PC-9 (cell line): ENCODE measurements around the gene ING2. TPM values are rescaled to one million over a fixed set of nuclear protein-coding genes. Genes with fewer than 3 reads are reported as not detected.
A peak's percentile ranks its signal among the peaks of the same experiment; 100 is the strongest.
"Not testable (repeated sequence)": the region's sequence is repeated elsewhere in the genome, so short reads cannot be mapped to it uniquely, and the experiment has no call there.

ENCODE experiments used
- BruUV-seq: library from RNA; stranded (reverse); fragments of 400-500 nt; replicated peaks from 2 replicates; lab custom pipeline; 2021; lab: Mats Ljungman, UMichigan
- CTCF ChIA-PET: fragments of 300-600 bp; sonication (Branson Sonifier 250); formaldehyde crosslinking; loops from one replicate; lab custom pipeline; 2022; ENCODE audit warnings: antibody characterized with exemption; lab: Charles Lee
- POLR2A ChIA-PET: fragments of 300-600 bp; sonication (Branson Sonifier 250); formaldehyde crosslinking; loops from one replicate; lab custom pipeline; 2022; ENCODE audit warnings: antibody characterized with exemption; ENCODE audit not compliant: unreplicated experiment; lab: Charles Lee
- DNase-seq, 2 experiments: peaks; one replicate each; pipeline versions ENCODE4 v3.0.0 to v3.0.0-alpha.2; 2015 to 2022; ENCODE audit warnings: mixed read lengths in 1 of 2
- H2AFZ ChIP-seq: fragments of 200-600 bp; sonication (generic); 2 replicates; pipeline ENCODE4 v1.8.1; 2017; ENCODE audit warnings: antibody characterized with exemption
- H3F3A ChIP-seq: fragments of 200-600 bp; sonication (generic); 2 replicates; pipeline ENCODE4 v1.8.1; 2017; ENCODE audit warnings: antibody characterized with exemption, mild to moderate bottlenecking, low read depth; ENCODE audit not compliant: insufficient read depth
- H3K27ac ChIP-seq: fragments of 200-600 bp; sonication (generic); 2 replicates; pipeline ENCODE4 v1.6.1; 2016; ENCODE audit warnings: mixed run types
- H3K27me3 ChIP-seq: fragments of 200-600 bp; sonication (generic); 2 replicates; pipeline ENCODE4 v1.6.1; 2016; ENCODE audit warnings: low read depth, mixed run types; ENCODE audit not compliant: insufficient read depth
- H3K36me3 ChIP-seq: fragments of 200-600 bp; sonication (generic); 2 replicates; pipeline ENCODE4 v1.6.1; 2016; ENCODE audit warnings: low read depth, mixed run types
- H3K4me1 ChIP-seq: fragments of 200-600 bp; sonication (generic); replicated peaks from 2 replicates; pipeline ENCODE4 v1.6.1; 2016; ENCODE audit warnings: mixed run types; ENCODE audit not compliant: insufficient read depth
- H3K4me2 ChIP-seq: fragments of 200-600 bp; sonication (generic); 2 replicates; pipeline ENCODE4 v1.6.1; 2017; ENCODE audit warnings: mixed run types
- H3K4me3 ChIP-seq: fragments of 200-600 bp; sonication (generic); 2 replicates; pipeline ENCODE4 v1.6.1; 2016; ENCODE audit warnings: mixed run types
- H3K79me2 ChIP-seq: fragments of 200-600 bp; sonication (generic); 2 replicates; pipeline ENCODE4 v1.6.1; 2017; ENCODE audit warnings: low read depth, mixed run types
- H3K9me2 ChIP-seq: fragments of 200-600 bp; sonication (generic); 2 replicates; pipeline ENCODE4 v1.8.1; 2017; ENCODE audit warnings: mild to moderate bottlenecking; ENCODE audit not compliant: insufficient read depth
- H3K9me3 ChIP-seq: fragments of 200-600 bp; sonication (generic); 2 replicates; pipeline ENCODE4 v1.8.1; 2016; ENCODE audit warnings: low read depth; ENCODE audit not compliant: insufficient read depth
- H4K20me1 ChIP-seq: fragments of 200-600 bp; sonication (generic); 2 replicates; pipeline ENCODE4 v1.8.1; 2017; ENCODE audit not compliant: insufficient read depth
- EZH2 ChIP-seq: fragments of 200-600 bp; sonication (generic); IDR thresholded peaks from 2 replicates; pipeline ENCODE4 v1.8.0; 2017; ENCODE audit warnings: antibody characterized with exemption, low read depth
- intact Hi-C: fragments of 100-400 bp; cut with micrococcal nuclease; formaldehyde crosslinking; loops from one replicate; pipeline ENCODE4 v1.10.0; 2022; ENCODE audit not compliant: unreplicated experiment
- total RNA-seq: library from RNA; stranded (reverse); gene quantifications from 2 replicates; pipeline ENCODE4 v1.2.3, GENCODE V29; 2021
- TF ChIP-seq, protein P1 (sequence below): fragments of 200-600 bp; sonication (generic); conservative IDR thresholded peaks from 2 replicates; pipeline ENCODE4 v1.6.1; 2017; ENCODE audit warnings: mixed run types, antibody characterized with exemption, mild to moderate bottlenecking, moderate library complexity

The ING2 gene
- total RNA-seq, 1 experiment from 2014 or later: 11.6 TPM

GRCh38 chr4:183465879-183466278 is 39.0 kb upstream of the ING2 start:
- H3K4me2 ChIP-seq, H2AFZ ChIP-seq, H3K4me1 ChIP-seq, POLR2A ChIA-PET, H3K27me3 ChIP-seq, H3K27ac ChIP-seq, BruUV-seq, H3F3A ChIP-seq, H3K79me2 ChIP-seq, DNase-seq, intact Hi-C loops, H3K9me2 ChIP-seq, H3K9me3 ChIP-seq, H4K20me1 ChIP-seq, CTCF ChIA-PET, H3K4me3 ChIP-seq, H3K36me3 ChIP-seq: not testable (repeated sequence)

- Histone ChIP-seq H3K36me3 (no peaks in the 10 kb centered on the region), H4K20me1 (no peaks in the 10 kb centered on the region), H3K4me3 (no peak overlapping the region), H3K27me3 (no peaks in the 10 kb centered on the region), H3F3A (no peaks in the 10 kb centered on the region; the same call in 1 of the 2 replicates), H3K9me2 (no peaks in the 10 kb centered on the region), H3K4me1 (peaks cover 10% of the 10 kb centered on the region; the same call in 1 of the 2 replicates), H3K27ac (no peak overlapping the region), H3K4me2 (no peak overlapping the region), H2AFZ (no peak overlapping the region), H3K9me3 (no peaks in the 10 kb centered on the region), H3K79me2 (no peaks in the 10 kb centered on the region)
- POLR2A ChIA-PET: no interaction called here
- BruUV-seq: no TSS peak
- TF ChIP-seq EZH2: no peak
- TF ChIP-seq, protein P1, sequence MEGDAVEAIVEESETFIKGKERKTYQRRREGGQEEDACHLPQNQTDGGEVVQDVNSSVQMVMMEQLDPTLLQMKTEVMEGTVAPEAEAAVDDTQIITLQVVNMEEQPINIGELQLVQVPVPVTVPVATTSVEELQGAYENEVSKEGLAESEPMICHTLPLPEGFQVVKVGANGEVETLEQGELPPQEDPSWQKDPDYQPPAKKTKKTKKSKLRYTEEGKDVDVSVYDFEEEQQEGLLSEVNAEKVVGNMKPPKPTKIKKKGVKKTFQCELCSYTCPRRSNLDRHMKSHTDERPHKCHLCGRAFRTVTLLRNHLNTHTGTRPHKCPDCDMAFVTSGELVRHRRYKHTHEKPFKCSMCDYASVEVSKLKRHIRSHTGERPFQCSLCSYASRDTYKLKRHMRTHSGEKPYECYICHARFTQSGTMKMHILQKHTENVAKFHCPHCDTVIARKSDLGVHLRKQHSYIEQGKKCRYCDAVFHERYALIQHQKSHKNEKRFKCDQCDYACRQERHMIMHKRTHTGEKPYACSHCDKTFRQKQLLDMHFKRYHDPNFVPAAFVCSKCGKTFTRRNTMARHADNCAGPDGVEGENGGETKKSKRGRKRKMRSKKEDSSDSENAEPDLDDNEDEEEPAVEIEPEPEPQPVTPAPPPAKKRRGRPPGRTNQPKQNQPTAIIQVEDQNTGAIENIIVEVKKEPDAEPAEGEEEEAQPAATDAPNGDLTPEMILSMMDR: no peak
- intact Hi-C loops: no loop called here
- CTCF ChIA-PET: no interaction called here
- no peak for DNase-seq
These were observed 37.6 kb upstream of the ING2 start for GRCh38 chr4:183467246-183467645.

GRCh38 chr4:183468210-183469095 is 36.4 kb upstream of the ING2 start:
- peak overlapping the region; percentile 29; the same call in 1 of the 2 replicates for H3K27ac ChIP-seq
- no peak overlapping the region for H3K4me3 ChIP-seq
- TF ChIP-seq, protein P1: no peak
- TF ChIP-seq EZH2: no peak
- no peaks in the 10 kb centered on the region for H3K9me3 ChIP-seq
- H3K36me3 ChIP-seq: no peaks in the 10 kb centered on the region
- BruUV-seq: no TSS peak
- H3K4me2 ChIP-seq: 0 out of 2 replicates have a peak overlapping the region, but pooled peaks have one; percentile 1
- peaks cover 10% of the 10 kb centered on the region; the same call in 1 of the 2 replicates for H3K4me1 ChIP-seq
- H3F3A ChIP-seq: no peaks in the 10 kb centered on the region; the same call in 1 of the 2 replicates
- DNase-seq: no peak
- H4K20me1 ChIP-seq: no peaks in the 10 kb centered on the region
- POLR2A ChIA-PET: no interaction called here
- no peaks in the 10 kb centered on the region for H3K27me3 ChIP-seq
- no peaks in the 10 kb centered on the region for H3K9me2 ChIP-seq
- intact Hi-C loops: no loop called here
- CTCF ChIA-PET: no interaction called here
- no peak overlapping the region for H2AFZ ChIP-seq
- H3K79me2 ChIP-seq: no peaks in the 10 kb centered on the region
